Vagina (tissue), 2 donors: ENCODE data around the gene EIF3I.

Experiments used
- POLR2A ChIP-seq, 2 donors: fragments of 450-650 bp; IDR thresholded peaks; one replicate each; pipeline ENCODE4 v1.6.1; 2017; ENCODE audit warnings: antibody characterized with exemption in 2 of 2, mild to moderate bottlenecking in 2 of 2, moderate library complexity in 2 of 2
- POLR2AphosphoS5 ChIP-seq, 2 donors: sonication (generic); formaldehyde crosslinking; IDR thresholded peaks; one replicate each; pipeline ENCODE4 v1.9.0; 2017; ENCODE audit warnings: antibody characterized with exemption in 2 of 2, mild to moderate bottlenecking in 2 of 2, low read depth in 1 of 2; ENCODE audit not compliant: insufficient read depth in 1 of 2
- TF ChIP-seq, protein P1 (sequence below), 3 experiments: fragments of 450-650 bp in 2 of 3; fragments of 200-600 bp in 1 of 3; sonication (generic) in 1 of 3; IDR thresholded peaks; one replicate each; pipeline ENCODE4 v1.5.1; 2017 to 2019; ENCODE audit warnings: antibody characterized with exemption in 3 of 3, mild to moderate bottlenecking in 2 of 3, moderate library complexity in 2 of 3

DNA sequence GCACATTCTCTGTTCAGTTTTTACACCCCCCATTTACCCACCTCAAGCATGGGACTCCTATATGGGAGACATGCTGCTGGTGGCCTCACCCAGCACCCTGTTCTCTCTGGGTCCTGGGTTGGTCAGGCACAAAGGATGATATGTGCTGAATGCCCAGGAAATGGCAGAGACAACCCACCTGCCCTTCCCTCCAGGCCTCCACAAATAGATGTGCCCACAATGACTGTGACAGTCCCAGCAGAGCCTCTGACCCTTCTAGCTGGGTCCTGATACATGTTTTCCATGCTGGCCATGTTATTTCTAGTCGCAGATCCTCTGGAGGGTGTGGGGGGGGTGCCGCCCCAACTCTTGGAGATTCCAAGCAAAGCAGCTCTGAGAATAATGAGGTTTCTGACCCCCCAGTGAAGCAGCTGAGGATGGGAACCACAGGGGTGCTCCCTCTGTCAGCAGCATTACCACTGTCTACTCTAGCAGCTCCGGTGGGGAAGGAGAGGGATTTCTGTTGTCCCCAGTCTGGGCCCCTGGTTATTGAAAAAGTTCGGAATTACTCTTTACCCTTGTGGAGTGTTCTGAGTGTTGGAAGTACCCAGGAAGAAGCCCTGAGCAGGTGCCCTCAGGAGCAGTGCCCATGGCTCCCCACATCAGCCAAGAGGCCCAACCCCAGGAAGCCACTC, 23.0 kb upstream of the EIF3I start:
- TF ChIP-seq, protein P1, sequence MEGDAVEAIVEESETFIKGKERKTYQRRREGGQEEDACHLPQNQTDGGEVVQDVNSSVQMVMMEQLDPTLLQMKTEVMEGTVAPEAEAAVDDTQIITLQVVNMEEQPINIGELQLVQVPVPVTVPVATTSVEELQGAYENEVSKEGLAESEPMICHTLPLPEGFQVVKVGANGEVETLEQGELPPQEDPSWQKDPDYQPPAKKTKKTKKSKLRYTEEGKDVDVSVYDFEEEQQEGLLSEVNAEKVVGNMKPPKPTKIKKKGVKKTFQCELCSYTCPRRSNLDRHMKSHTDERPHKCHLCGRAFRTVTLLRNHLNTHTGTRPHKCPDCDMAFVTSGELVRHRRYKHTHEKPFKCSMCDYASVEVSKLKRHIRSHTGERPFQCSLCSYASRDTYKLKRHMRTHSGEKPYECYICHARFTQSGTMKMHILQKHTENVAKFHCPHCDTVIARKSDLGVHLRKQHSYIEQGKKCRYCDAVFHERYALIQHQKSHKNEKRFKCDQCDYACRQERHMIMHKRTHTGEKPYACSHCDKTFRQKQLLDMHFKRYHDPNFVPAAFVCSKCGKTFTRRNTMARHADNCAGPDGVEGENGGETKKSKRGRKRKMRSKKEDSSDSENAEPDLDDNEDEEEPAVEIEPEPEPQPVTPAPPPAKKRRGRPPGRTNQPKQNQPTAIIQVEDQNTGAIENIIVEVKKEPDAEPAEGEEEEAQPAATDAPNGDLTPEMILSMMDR (IDR thresholded peaks at IDR 0.05) = no peak
- TF ChIP-seq POLR2AphosphoS5 (IDR thresholded peaks at IDR 0.05; ENCODE audit: insufficient read depth in 1 of 2, low read depth in 1 of 2) (no peak), POLR2A (IDR thresholded peaks at IDR 0.05) (no peak)
